ENCODE data around the gene LEMD3. TPM values are rescaled to one million over a fixed set of nuclear protein-coding genes. Genes with fewer than 3 reads are reported as not detected.

Gene LEMD3
- 8.1 to 13.9 TPM (median 11.6 TPM) in 5 replicates for total RNA-seq (2022; extraction: Qiagen RNA extraction)

GRCh38 chr12:65169320-65170208, at the start of gene LEMD3:
LEMD3 (plus strand) TSS chr12:65169583; CDS start chr12:65169597, 14 bp downstream.

DNA sequence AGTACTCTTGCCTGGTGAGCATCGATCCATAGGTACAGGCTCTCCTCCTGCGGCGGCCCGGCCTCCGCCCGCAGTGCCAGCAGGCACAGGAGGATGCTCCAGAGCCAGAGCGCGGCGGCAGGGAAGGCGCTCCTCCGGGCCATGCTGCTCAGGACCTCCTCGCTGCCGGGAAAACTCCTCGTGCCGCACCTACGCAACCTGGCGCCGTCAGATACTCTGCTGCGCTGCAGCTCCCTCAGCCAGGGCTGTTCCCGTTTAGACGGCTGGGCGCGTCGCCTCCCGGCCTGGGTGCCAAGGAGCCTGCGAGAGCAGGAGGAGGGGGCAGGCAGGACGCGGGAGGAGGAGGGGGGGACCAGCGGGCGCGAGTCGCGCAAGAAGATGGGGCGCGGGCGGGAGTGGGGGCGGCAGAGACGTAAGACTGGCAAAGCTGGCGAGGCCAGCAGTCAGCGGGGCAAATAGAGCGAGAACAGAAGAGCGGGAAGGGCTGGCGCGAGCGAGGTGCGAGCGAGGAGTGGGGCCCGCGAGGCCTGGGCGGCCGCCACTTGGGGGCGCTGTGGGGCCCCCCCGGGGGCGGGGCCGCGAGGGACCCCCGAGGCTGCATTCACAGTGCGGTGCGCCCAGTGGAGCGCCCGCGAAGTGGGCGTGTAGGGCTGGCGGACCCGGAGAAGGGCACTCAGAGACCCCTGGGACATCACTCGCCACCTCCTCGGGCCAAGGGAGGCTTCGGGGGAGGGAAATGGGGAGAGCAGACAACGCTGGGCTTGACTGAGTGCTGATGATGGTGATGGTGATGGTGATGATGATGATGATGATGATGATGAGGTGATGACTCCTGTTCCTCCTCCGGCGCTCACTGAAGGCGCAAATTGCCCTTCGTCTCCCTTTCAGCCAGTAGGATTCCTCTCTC, 48.1 kb upstream of the LEMD3 start, which contains the start of gene WIF1:
Gene WIF1, minus strand, starts transcription at position 257 of the 907 bp plus-strand sequence. Its CDS starts 114 bp downstream, at position 143.

GRCh38 chr12:65278576-65279368, 109.4 kb downstream of the LEMD3 start, which contains the start of gene MSRB3:
MSRB3 (plus strand) TSS chr12:65278683; CDS start chr12:65308580, 29,897 bp downstream.

Other genes with a start within 250 kb of the LEMD3 start
- not detected in 5 replicates for gene WIF1, start 48.3 kb upstream of the LEMD3 start, total RNA-seq (2022; extraction: Qiagen RNA extraction)
- gene MSRB3, start 109.1 kb downstream of the LEMD3 start, total RNA-seq (2022; extraction: Qiagen RNA extraction), result 21.9 to 28.1 TPM (median 24.9 TPM) in 5 replicates